GM12878 (cell line): ENCODE measurements around the gene PRR7. TPM values are rescaled to one million over a fixed set of nuclear protein-coding genes. Genes with fewer than 3 reads are reported as not detected.

ENCODE experiments used
- ATAC-seq: fragments of 200-7000 bp; cut with Tn5 transposase; 3 replicates; pipeline ENCODE4 v1.9.1; 2020; ENCODE audit warnings: mild to moderate bottlenecking, moderate library complexity
- BruUV-seq: library from RNA; stranded (reverse); fragments of 400-500 nt; replicated peaks from 2 replicates; lab custom pipeline; 2021; lab: Mats Ljungman, UMichigan
- CTCF ChIA-PET: fragments of 300-600 bp; sonication (Branson Sonifier 250); formaldehyde crosslinking; extraction: SDS; loops from one replicate; lab custom pipeline; 2021; ENCODE audit warnings: inconsistent platforms; lab: Yijun Ruan, JAX
- POLR2A ChIA-PET: fragments of 350-600 bp; formaldehyde crosslinking; extraction: SDS; loops from one replicate; lab custom pipeline; 2021; ENCODE audit warnings: inconsistent platforms; lab: Charles Lee
- RAD21 ChIA-PET: fragments of 300-600 bp; sonication (Branson Sonifier 250); formaldehyde crosslinking; loops from one replicate; lab custom pipeline; 2023; ENCODE audit warnings: antibody characterized with exemption; ENCODE audit not compliant: unreplicated experiment; lab: Charles Lee
- SMC1A ChIA-PET: fragments of 300-600 bp; sonication (Branson Sonifier 250); formaldehyde crosslinking; loops from one replicate; lab custom pipeline; 2023; ENCODE audit not compliant: unreplicated experiment, uncharacterized antibody; lab: Charles Lee
- DNase-seq: peaks from one replicate; pipeline ENCODE4 v3.0.0-alpha.2; 2011; ENCODE audit warnings: low read depth, low spot score
- FAIRE-seq: peaks from 3 replicates; lab custom pipeline; 2011; peaks lifted over from hg19 to GRCh38; lab: Jason Lieb, UNC
- H2AFZ ChIP-seq: 2 replicates; pipeline ENCODE4 v1.6.0; 2011; ENCODE audit warnings: low read depth, low read length, control low read depth; ENCODE audit not compliant: control insufficient read depth
- H3K27ac ChIP-seq: 2 replicates; pipeline ENCODE4 v1.5.1; 2011; ENCODE audit warnings: control low read depth; ENCODE audit not compliant: control insufficient read depth, insufficient read depth
- H3K27me3 ChIP-seq, 2 experiments: replicated peaks in 1 of 2; 2 replicates each; pipeline versions ENCODE4 v1.6.0 to v1.6.1; 2011; ENCODE audit warnings: low read length in 1 of 2; ENCODE audit not compliant: control insufficient read depth in 2 of 2, insufficient read depth in 2 of 2
- H3K36me3 ChIP-seq, 2 experiments: 2 replicates each; pipeline ENCODE4 v1.5.1; 2011; ENCODE audit warnings: low read length in 1 of 2; ENCODE audit not compliant: control insufficient read depth in 2 of 2, insufficient read depth in 2 of 2
- H3K4me1 ChIP-seq: 2 replicates; pipeline ENCODE4 v1.6.1; 2011; ENCODE audit warnings: mild to moderate bottlenecking, low read length, moderate library complexity, mixed read lengths; ENCODE audit not compliant: control insufficient read depth, insufficient read depth
- H3K4me2 ChIP-seq: 2 replicates; pipeline ENCODE4 v1.6.0; 2011; ENCODE audit warnings: control low read depth; ENCODE audit not compliant: control insufficient read depth, insufficient read depth
- H3K4me3 ChIP-seq: fragments of 200-600 bp; sonication (generic); 2 replicates; pipeline ENCODE4 v1.5.1; 2016
- H3K79me2 ChIP-seq: 2 replicates; pipeline ENCODE4 v1.6.0; 2011; ENCODE audit warnings: low read length; ENCODE audit not compliant: control insufficient read depth, insufficient read depth
- H3K9ac ChIP-seq: 2 replicates; pipeline ENCODE4 v1.8.0; 2011; ENCODE audit warnings: low read length, control low read depth, mixed read lengths; ENCODE audit not compliant: control insufficient read depth, insufficient read depth
- H3K9me3 ChIP-seq: replicated peaks from 3 replicates; pipeline ENCODE4 v1.5.1; 2011; ENCODE audit warnings: mild to moderate bottlenecking, low read length; ENCODE audit not compliant: control insufficient read depth, insufficient read depth
- H4K20me1 ChIP-seq: 2 replicates; pipeline ENCODE4 v1.6.0; 2011; ENCODE audit not compliant: control insufficient read depth, insufficient read depth
- BCL3 ChIP-seq: IDR thresholded peaks from 2 replicates; pipeline ENCODE4 v1.6.1; 2011; ENCODE audit warnings: borderline replicate concordance, low read depth, mild to moderate bottlenecking, moderate library complexity, low read length; ENCODE audit not compliant: insufficient read depth, poor library complexity, severe bottlenecking
- BHLHE40 ChIP-seq, 2 experiments: fragments of 450-650 bp in 1 of 2; IDR thresholded peaks; 2 replicates each; pipeline ENCODE4 v1.6.1; 2011 to 2017; ENCODE audit warnings: low read depth in 2 of 2, borderline replicate concordance in 1 of 2, improper control_type of control experiment in 1 of 2, low read length in 1 of 2, mild to moderate bottlenecking in 1 of 2
- BMI1 ChIP-seq: fragments of 450-650 bp; IDR thresholded peaks from 2 replicates; pipeline ENCODE4 v1.6.1; 2016; ENCODE audit warnings: mild to moderate bottlenecking, moderate library complexity, borderline replicate concordance
- CHD2 ChIP-seq: IDR thresholded peaks from 2 replicates; pipeline ENCODE4 v1.6.1; 2011; ENCODE audit warnings: low read depth, low read length, improper control_type of control experiment, borderline replicate concordance
- EGR1 ChIP-seq, 2 experiments: IDR thresholded peaks; 1 replicate in 1 of 2; 2 replicates in 1 of 2; pipeline ENCODE4 v1.6.1; 2011 to 2012; ENCODE audit warnings: low read depth in 2 of 2, low read length in 2 of 2, borderline replicate concordance in 1 of 2, mild to moderate bottlenecking in 1 of 2, moderate library complexity in 1 of 2
- LARP7 ChIP-seq: fragments of 450-650 bp; IDR thresholded peaks from 2 replicates; pipeline ENCODE4 v1.6.1; 2017; ENCODE audit warnings: mild to moderate bottlenecking
- MAX ChIP-seq: IDR thresholded peaks from 2 replicates; pipeline ENCODE4 v1.6.1; 2012; ENCODE audit warnings: low read depth, low read length, improper control_type of control experiment
- MXI1 ChIP-seq: fragments of 150-350 bp; IDR thresholded peaks from 2 replicates; pipeline ENCODE4 v1.6.1; 2011; ENCODE audit warnings: low read depth, mild to moderate bottlenecking, inconsistent platforms, low read length, improper control_type of control experiment
- MYC ChIP-seq: IDR thresholded peaks from 2 replicates; pipeline ENCODE4 v1.6.1; 2011; ENCODE audit warnings: mild to moderate bottlenecking, low read length, moderate library complexity, inconsistent platforms; ENCODE audit not compliant: insufficient read depth, insufficient replicate concordance, insufficient read length, severe bottlenecking
- NKRF ChIP-seq: fragments of 450-650 bp; conservative IDR thresholded peaks from 2 replicates; pipeline ENCODE4 v1.6.1; 2017; ENCODE audit warnings: mild to moderate bottlenecking, moderate library complexity
- PKNOX1 ChIP-seq: fragments of 450-650 bp; IDR thresholded peaks from 2 replicates; pipeline ENCODE4 v1.6.1; 2016; ENCODE audit warnings: mild to moderate bottlenecking
- POU2F2 ChIP-seq: IDR thresholded peaks from 3 replicates; pipeline ENCODE4 v1.6.1; 2011; ENCODE audit warnings: low read depth, mild to moderate bottlenecking, low read length, borderline replicate concordance
- SREBF1 ChIP-seq: IDR thresholded peaks from 2 replicates; pipeline ENCODE4 v1.6.1; 2012; ENCODE audit warnings: mild to moderate bottlenecking, low read length
- SREBF2 ChIP-seq: IDR thresholded peaks from 2 replicates; pipeline ENCODE4 v1.6.1; 2012; ENCODE audit warnings: mild to moderate bottlenecking, low read length
- WGBS: methylation state at CpG from one replicate; pipeline ENCODE4 v1.1.6; 2016; ENCODE audit warnings: low lambda C conversion rate; ENCODE audit not compliant: insufficient replicate concordance, insufficient coverage; ENCODE audit errors: missing lambda C conversion rate; 5-methylcytosine and 5-hydroxymethylcytosine counted together
- in situ Hi-C: fragments of 300-500 bp; cut with MboI; formaldehyde crosslinking; loops from 9 replicates; pipeline ENCODE4 v1.14.3; 2018; ENCODE audit warnings: mixed read lengths
- intact Hi-C: fragments of 100-400 bp; cut with micrococcal nuclease; formaldehyde crosslinking; loops from one replicate; pipeline ENCODE4 v1.14.2; 2022; ENCODE audit not compliant: unreplicated experiment
- polyA plus RNA-seq, 11 experiments: library from polyadenylated mRNA; depleted of rRNA in 4 of 11; unstranded in 6 of 11; stranded (reverse) in 5 of 11; fragments of >200 nt; fragmentation: Nextera tagmentation in 4 of 11; fragmentation: Illumina TruSeq in 1 of 11; extraction: Ambion mirVana in 4 of 11; extraction: Trizol in 1 of 11; gene quantifications; 1 replicate in 1 of 11; 2 replicates in 10 of 11; pipeline versions ENCODE4 v1.2.1 to v1.2.3, GENCODE V29; 2011 to 2016; ENCODE audit warnings: inconsistent platforms in 2 of 11, missing spikeins in 2 of 11, low read depth in 1 of 11
- total RNA-seq, 4 experiments: library from RNA; depleted of rRNA in 3 of 4; stranded (reverse); fragments of >200 nt in 3 of 4; fragmentation: Illumina TruSeq in 1 of 4; extraction: Trizol in 1 of 4; gene quantifications; 2 replicates each; pipeline versions ENCODE4 v1.2.1 to v1.2.3, GENCODE V29; 2013 to 2021

PRR7 gene
- total and polyA plus RNA-seq, 10 of the 15 experiments (the other 5 are each of a cell fraction or from before 2014, with no cell fraction given): 0.09 to 18.8 (median 4.6) TPM; not detected in 2

DNA sequence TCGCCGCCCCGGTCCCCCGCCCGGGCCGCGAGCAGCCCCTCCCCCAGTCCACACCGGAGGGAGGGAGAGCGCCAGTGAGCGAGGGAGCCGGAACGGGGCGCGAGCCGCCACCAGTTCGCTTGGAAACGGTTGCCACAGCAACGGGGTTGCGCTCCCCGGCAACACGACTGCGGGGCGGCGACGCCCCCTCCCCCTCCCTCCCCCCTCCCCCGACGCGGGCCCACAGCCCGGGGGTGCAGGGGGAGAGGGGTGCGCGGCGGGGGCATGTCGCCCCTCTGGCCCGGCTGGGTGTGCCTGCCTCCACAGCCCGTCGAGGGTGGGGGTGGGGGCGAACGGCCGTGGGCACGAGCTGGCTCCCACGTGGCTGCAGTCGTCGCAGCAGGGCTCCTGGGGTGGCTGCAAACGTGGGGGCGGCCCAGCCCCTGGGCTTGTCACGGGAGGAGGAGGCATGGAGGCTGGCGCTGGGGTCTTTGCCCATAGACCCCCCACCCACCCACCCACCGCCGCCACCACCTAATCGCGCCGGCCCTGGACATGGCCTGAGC, 524 bp downstream of the PRR7 start:
- Histone ChIP-seq H3K9ac (peak overlapping the region; percentile 81; the same call in 1 of the 2 replicates), H2AFZ (peak overlapping the region; percentile 37), H3K36me3 (peaks cover 0 to under 1% of the 10 kb centered on the region in 2 experiments; a peak in 3 of 4 replicates), H3K27me3 (no peaks in the 10 kb centered on the region), H3K4me1 (peaks cover 32% of the 10 kb centered on the region), H3K27ac (peak overlapping the region; percentile 79), H3K79me2 (peaks cover 14% of the 10 kb centered on the region), H3K4me3 (peak overlapping the region; percentile 78), H4K20me1 (no peaks in the 10 kb centered on the region), H3K9me3 (no peaks in the 10 kb centered on the region), H3K4me2 (peak overlapping the region; percentile 99)
- FAIRE-seq: peak; percentile 54
- ChIA-PET RAD21 (interaction anchor here (1.0 to 13.5 kb wide), 11 partner anchors 8 to 146 kb away, joined by 4 to 291 read pairs (median 7); partner anchors contain the start of genes GRK6 and PDLIM7), SMC1A (interaction anchor here (0.9 to 7.2 kb wide), 11 partner anchors 10 to 60 kb away, joined by 4 to 105 read pairs (median 6); partner anchors contain the start of genes F12 and PFN3), CTCF (interaction anchor here (1.0 to 16.4 kb wide), 10 partner anchors 10 to 128 kb away, joined by 3 to 391 read pairs (median 8); partner anchors contain the start of genes GRK6 and PFN3), POLR2A (interaction anchor here (0.5 to 13.6 kb wide), 9 partner anchors 19 to 82 kb away, joined by 3 to 358 read pairs (median 10); partner anchors contain the start of genes F12 and GRK6)
- in situ Hi-C loops (loop anchor here (5.0 kb wide), 1 partner anchor 130 kb away; no protein-coding TSS in a partner anchor), intact Hi-C loops (no loop called here)
- 2% methylated on average over 10 of the region's 52 CpGs for WGBS
- peak; percentile 37 for ATAC-seq
- no peak for DNase-seq
- no TSS peak for BruUV-seq
- TF ChIP-seq SREBF2: no peak
- peak; percentile 85; the same call in 1 of the 2 replicates for TF ChIP-seq MAX
- TF ChIP-seq EGR1 (IDR thresholded peaks at IDR 0.05; ENCODE audit: borderline replicate concordance in 1 of 2, low read depth in 2 of 2, low read length in 2 of 2): peak in 1 of 2 experiments; percentile 32; a peak in 1 of 3 replicates
- peak; percentile 66 for TF ChIP-seq MYC
- TF ChIP-seq BMI1: peak; percentile 83
- TF ChIP-seq BHLHE40 (IDR thresholded peaks at IDR 0.05; ENCODE audit: borderline replicate concordance in 1 of 2, low read depth in 2 of 2, low read length in 1 of 2): 0 out of 4 replicates have a peak, but pooled peaks of 1 of the 2 experiments have one; percentile 31
- TF ChIP-seq MXI1: peak; percentile 82
- 0 out of 2 replicates have a peak, but pooled peaks have one; percentile 55 for TF ChIP-seq CHD2
- peak; percentile 8 for TF ChIP-seq BCL3
- TF ChIP-seq POU2F2: 0 out of 3 replicates have a peak, but pooled peaks have one; percentile 0
- TF ChIP-seq SREBF1: no peak
- TF ChIP-seq PKNOX1: no peak
- TF ChIP-seq LARP7: no peak
- TF ChIP-seq NKRF: peak; percentile 15; the same call in 1 of the 2 replicates
